HUDEP-2 (cell line): ENCODE data around the gene PFDN1.

ENCODE experiments used
- DNase-seq, 76 experiments: peaks; one replicate each; lab custom pipeline; 2025; ENCODE audit not compliant: unreplicated experiment in 76 of 76; lab: John Stamatoyannopoulos, UW

PFDN1 gene

GRCh38 chr5:140262221-140262620, 40.7 kb downstream of the PFDN1 start:
- DNase-seq: no peak

GRCh38 chr5:140261403-140262171, 41.3 kb downstream of the PFDN1 start:
- peak in 10 of 76 experiments; percentile 3 to 40 (median 18) for DNase-seq

DNA sequence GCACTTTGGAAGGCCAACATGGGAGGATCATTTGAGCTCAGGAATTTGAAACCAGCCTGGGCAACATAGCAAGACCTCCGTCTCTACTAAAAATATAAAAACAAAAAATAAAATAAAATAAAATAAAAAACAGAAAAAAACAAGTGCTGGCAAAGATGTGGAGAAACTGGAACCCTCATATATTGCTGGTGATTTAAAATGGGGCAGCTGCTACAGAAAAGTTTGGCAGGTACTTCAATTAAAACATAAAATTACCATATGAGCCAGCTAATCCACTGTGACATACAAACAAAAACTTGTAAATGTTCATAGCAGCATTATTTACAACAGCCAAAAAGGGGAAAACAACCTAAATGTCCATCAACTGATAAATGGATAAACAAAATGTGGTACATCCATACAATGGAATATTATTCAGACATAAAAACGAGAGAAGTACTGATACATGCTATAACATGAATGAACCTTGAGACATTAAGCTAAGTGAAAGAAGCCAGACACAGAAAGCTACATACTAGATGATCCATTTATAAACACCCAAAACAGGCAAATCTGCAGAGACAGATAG, 42.7 kb downstream of the PFDN1 start:
- DNase-seq: no peak

DNA sequence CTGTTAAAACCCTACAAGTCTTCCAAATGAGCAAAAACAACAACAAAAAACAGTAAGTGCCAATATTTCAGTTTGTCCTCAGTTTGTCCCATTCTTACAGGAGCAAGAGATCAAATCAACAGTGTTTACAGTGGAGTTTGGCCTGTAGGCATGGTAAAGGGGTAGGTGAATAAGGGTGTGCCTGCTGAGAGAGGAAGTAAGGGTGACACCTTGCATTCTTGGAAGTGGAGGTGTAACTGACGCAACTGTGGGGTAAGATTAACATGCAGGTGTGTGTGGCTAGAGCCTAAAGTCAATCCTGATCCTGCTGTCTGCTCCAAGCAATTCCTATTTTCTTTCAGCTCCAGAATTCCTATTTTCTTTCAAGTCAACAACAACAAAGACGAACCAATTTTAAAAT, 43.4 kb downstream of the PFDN1 start:
- no peak for DNase-seq

GRCh38 chr5:140258873-140259272, 44.0 kb downstream of the PFDN1 start:
- no peak for DNase-seq

DNA sequence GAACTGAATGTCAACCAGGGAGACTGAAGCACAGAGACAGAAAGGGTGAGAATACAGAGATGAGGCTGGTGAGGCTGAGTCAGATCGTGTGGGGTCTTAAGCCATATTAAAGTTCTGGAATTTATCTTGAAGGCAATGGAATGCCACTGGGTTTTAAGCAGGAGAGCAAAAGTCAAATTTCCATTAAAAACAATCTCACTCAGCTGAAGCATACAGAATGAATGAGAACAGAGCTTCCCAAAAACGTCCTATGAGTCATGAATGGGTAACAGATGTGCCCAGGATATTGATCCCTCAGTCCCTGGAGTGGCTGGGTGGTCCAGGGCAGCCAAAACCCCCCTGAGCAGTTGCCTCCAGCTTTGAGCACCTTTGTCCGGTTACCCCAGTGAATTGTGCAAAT, 44.9 kb downstream of the PFDN1 start:
- DNase-seq: no peak

GRCh38 chr5:140256726-140257125, 46.2 kb downstream of the PFDN1 start:
- no peak for DNase-seq

DNA sequence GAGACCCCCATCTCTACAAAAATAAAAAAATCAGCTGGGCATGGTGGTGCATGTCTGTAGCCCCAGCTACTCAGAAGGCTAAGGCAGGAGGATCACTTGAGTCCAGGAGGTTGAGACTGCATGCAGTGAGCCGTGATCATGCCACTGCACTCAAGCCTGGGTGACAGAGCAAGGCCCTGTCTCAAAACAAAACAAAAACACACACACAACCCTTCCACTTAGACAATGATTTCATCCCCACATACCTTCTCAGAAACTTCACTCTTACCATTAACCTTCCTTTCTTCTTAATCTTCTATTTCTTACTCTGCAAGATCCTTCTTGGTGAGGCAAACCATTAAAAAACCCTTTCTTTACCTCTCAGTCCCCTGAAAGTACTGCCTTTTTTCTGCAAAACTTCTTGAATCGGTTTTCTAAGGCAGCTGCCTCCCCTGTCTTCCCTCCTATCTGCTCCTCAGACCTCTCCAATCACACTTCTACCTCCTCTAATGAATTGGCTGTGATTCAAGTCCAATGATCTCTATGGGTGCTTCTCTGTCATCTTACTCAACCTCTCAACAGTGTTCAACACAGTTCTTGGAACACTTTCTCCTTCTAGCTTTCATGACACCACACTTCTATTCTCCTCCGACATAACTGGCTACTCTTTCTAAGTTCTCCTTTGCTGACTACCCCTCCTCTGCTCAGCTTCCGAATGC, 47.3 kb downstream of the PFDN1 start:
- DNase-seq: no peak

DNA sequence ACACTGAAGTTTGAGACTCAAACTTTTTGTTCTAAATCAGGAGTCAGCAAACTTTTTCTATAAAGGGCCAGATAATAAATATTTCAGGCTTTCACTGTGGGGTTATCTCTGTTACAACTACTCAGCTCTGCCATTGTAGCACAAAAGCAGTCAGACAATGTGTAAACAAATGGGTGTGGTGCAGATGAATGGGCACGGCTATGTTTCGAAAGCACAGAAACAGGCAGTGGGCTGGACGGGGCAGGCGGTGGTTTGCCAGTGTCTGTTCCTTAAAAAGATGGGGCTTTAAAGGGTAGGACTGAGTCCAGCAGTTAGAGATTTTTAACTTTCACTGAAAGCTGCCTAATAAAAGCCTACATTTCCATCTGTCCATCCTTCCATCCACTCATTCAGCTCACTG, 48.9 kb downstream of the PFDN1 start:
- no peak for DNase-seq

- DNase-seq: no peak
These were observed 50.3 kb downstream of the PFDN1 start for GRCh38 chr5:140252470-140253126.

- DNase-seq: no peak
These were observed 51.4 kb downstream of the PFDN1 start for GRCh38 chr5:140251527-140251973.

DNA sequence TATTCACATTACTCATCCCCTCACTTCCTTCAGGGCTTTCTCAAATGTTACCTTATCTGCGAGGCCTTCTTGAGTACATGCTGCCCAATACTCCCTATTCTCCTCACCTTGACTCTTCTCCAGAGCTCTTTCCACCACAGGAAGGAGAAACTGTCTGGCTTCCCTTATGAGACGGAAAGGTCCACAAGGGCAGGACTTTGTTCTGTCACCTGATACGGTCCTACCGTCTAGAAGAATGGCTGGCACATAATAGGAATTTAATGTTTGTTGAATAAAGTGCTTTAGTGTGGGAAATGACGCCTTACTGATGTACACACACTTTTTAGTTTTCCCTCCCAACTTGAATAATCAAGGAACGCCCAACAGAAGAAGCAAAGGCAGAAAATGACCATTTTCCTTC, 52.5 kb downstream of the PFDN1 start:
- no peak for DNase-seq

DNA sequence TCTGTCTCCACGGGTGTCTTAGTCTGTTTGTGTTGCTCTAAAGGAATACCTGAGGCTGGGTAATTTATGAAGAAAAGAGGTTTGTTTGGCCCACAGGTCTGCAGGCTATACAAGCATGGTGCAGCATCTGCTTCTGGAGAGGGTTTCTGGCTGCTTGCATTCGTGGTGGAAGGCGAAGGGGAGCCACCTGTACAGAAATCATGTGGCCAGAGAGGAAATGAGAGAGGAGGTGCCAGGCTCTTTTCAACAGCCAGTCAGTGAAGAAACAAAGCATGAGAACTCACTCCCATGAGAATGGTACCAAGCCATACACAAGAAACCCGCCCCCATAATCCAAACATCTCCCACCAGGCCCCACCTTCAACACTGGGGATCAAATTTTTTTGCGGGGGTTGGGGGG, 53.4 kb downstream of the PFDN1 start:
- no peak for DNase-seq

GRCh38 chr5:140248414-140248813, 54.5 kb downstream of the PFDN1 start:
- no peak for DNase-seq

DNA sequence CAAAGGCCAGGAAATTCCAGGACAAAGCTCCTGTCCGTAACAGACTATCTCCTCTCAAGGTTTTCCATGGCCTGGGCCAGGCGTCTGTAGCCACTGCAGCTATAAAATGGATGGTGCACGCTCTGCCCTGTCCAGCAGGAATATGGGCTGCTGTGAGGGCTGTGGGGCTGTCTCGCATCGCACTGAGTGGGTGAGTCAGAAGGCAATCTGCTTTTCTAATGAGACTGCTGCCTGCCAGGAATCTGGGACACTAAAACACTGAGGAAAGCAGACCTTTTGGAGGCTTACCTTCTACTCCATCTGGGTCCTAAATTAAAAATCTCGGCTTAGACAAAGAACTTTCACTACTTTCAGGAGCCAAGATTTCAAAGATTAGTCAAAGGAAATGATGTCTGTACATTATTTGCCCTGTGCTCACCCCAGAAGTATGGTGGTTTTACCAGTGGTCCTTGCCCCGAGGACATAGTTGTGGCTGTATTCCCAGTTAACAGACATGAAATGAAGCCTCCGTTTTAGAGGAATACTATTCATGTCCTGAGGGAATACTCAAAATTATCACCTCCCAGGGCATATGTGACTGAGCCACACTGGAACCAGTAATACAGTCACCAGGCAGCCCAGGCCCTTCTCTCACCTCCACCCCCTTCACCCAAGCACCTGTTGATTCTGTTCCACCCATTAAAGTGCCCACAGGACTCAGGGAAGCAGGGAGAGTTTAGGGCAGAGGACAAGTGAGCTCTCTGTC, 56.4 kb downstream of the PFDN1 start:
- DNase-seq: no peak

- no peak for DNase-seq
These were observed 57.0 kb downstream of the PFDN1 start for GRCh38 chr5:140245926-140246325.

GRCh38 chr5:140245341-140245740, 57.6 kb downstream of the PFDN1 start:
- DNase-seq: no peak

GRCh38 chr5:140244525-140245025, 58.3 kb downstream of the PFDN1 start:
- DNase-seq: peak in 70 of 76 experiments; percentile 15 to 80 (median 63)

- DNase-seq: no peak
These were observed 59.1 kb downstream of the PFDN1 start for GRCh38 chr5:140243706-140244250.
